Endodermal cell (in vitro differentiated cells): ENCODE results near the gene S100A8. TPM values are rescaled to one million over a fixed set of nuclear protein-coding genes. Genes with fewer than 3 reads are reported as not detected.

ENCODE experiments used
- DNase-seq: peaks from one replicate; pipeline ENCODE4 v3.0.0-alpha.2; 2017
- H3K27ac ChIP-seq: 2 replicates; pipeline ENCODE4 v1.5.1; 2013; ENCODE audit warnings: mild to moderate bottlenecking, low read depth, low read length, moderate library complexity
- H3K27me3 ChIP-seq: 2 replicates; pipeline ENCODE4 v1.6.1; 2013; ENCODE audit warnings: mild to moderate bottlenecking, low read length, moderate library complexity; ENCODE audit not compliant: insufficient read depth, control insufficient read depth, poor library complexity, severe bottlenecking
- H3K36me3 ChIP-seq: 2 replicates; pipeline ENCODE4 v1.7.0; 2013; ENCODE audit warnings: mild to moderate bottlenecking, low read length, moderate library complexity; ENCODE audit not compliant: control insufficient read depth, insufficient read depth
- H3K4me1 ChIP-seq: one replicate; pipeline ENCODE4 v1.7.0; 2013; ENCODE audit warnings: low read length; ENCODE audit not compliant: control insufficient read depth, insufficient read depth
- H3K4me3 ChIP-seq: 2 replicates; pipeline ENCODE4 v1.5.1; 2013; ENCODE audit warnings: mild to moderate bottlenecking, low read length, moderate library complexity
- H3K9ac ChIP-seq: 2 replicates; pipeline ENCODE4 v1.6.1; 2013; ENCODE audit warnings: mild to moderate bottlenecking, low read length, moderate library complexity; ENCODE audit not compliant: poor library complexity, severe bottlenecking; ENCODE audit errors: extremely low read depth
- H3K9me3 ChIP-seq: 2 replicates; pipeline ENCODE4 v1.6.1; 2013; ENCODE audit warnings: mild to moderate bottlenecking, low read length, moderate library complexity; ENCODE audit not compliant: control insufficient read depth
- H3K27ac Mint-ChIP-seq: 2 replicates; pipeline ENCODE4 v1.8.0; 2020; ENCODE audit warnings: mixed read lengths
- H3K27me3 Mint-ChIP-seq: 2 replicates; pipeline ENCODE4 v1.8.0; 2021; ENCODE audit warnings: mild to moderate bottlenecking, mixed read lengths; ENCODE audit not compliant: insufficient read depth
- H3K36me3 Mint-ChIP-seq: 2 replicates; pipeline ENCODE4 v1.8.0; 2020; ENCODE audit warnings: low read depth, mixed read lengths
- H3K4me1 Mint-ChIP-seq: 2 replicates; pipeline ENCODE4 v1.8.0; 2020; ENCODE audit warnings: mixed read lengths
- H3K4me3 Mint-ChIP-seq: 2 replicates; pipeline ENCODE4 v1.8.0; 2020; ENCODE audit warnings: mild to moderate bottlenecking, moderate library complexity, mixed read lengths
- H3K9me3 Mint-ChIP-seq: 2 replicates; pipeline ENCODE4 v1.8.0; 2020; ENCODE audit warnings: mild to moderate bottlenecking, mixed read lengths
- WGBS, 2 experiments: methylation state at CpG; one replicate each; pipeline versions ENCODE4 v1.1.5 to v1.1.7; 2013; ENCODE audit warnings: missing lambda C conversion rate in 2 of 2, mixed read lengths in 1 of 2; ENCODE audit not compliant: insufficient coverage in 1 of 2, insufficient read length in 1 of 2; 5-methylcytosine and 5-hydroxymethylcytosine counted together
- total RNA-seq, 2 donors: library from RNA; stranded (reverse); fragmentation: NEBNext Ultra II Directional in 1 of 2; extraction: Animal tissue kit (Norgen Biotek cat#: 25700) in 1 of 2; gene quantifications; 2 replicates in 1 of 2; 3 replicates in 1 of 2; pipeline ENCODE4 v1.2.1, GENCODE V29; 2021
- TF ChIP-seq, protein P1 (sequence below): fragments of 200-600 bp; sonication (generic); conservative IDR thresholded peaks from 2 replicates; pipeline ENCODE4 v1.5.0; 2021; ENCODE audit warnings: antibody characterized with exemption, mild to moderate bottlenecking

Gene S100A8
- total RNA-seq, 2 donors from 2014 or later = not detected

DNA sequence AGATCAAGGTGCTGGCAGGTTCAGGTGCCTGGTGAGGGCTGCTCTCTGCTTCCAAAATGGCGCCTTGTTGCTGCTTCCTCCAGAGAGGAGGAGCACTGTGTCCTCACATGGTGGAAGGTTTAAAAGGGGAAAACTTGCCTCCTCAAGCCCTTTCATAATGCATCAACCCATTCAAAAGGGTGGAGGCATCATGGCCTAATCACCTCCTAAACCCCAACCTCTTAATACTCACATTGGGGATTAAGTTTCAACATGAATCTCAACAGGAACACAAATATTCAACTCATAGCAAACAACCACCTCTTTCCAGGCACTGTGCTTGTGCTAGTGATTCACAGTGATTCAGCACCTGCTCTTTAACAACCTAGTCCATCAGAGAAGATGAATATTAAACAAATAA, 19.6 kb downstream of the S100A8 start:
- H3K27me3 ChIP-seq = no peaks in the 10 kb centered on the region
- Mint-ChIP-seq H3K36me3 (no peaks in the 10 kb centered on the region), H3K27ac (no peak overlapping the region), H3K9me3 (no peaks in the 10 kb centered on the region), H3K4me3 (no peak overlapping the region), H3K27me3 (peaks cover 7% of the 10 kb centered on the region), H3K4me1 (no peaks in the 10 kb centered on the region)
- DNase-seq = peak; percentile 7
- no peaks in the 10 kb centered on the region for H3K4me1 ChIP-seq
- no peak overlapping the region for H3K4me3 ChIP-seq
- H3K9ac ChIP-seq = no peak overlapping the region
- no peak overlapping the region for H3K27ac ChIP-seq
- TF ChIP-seq, protein P1, sequence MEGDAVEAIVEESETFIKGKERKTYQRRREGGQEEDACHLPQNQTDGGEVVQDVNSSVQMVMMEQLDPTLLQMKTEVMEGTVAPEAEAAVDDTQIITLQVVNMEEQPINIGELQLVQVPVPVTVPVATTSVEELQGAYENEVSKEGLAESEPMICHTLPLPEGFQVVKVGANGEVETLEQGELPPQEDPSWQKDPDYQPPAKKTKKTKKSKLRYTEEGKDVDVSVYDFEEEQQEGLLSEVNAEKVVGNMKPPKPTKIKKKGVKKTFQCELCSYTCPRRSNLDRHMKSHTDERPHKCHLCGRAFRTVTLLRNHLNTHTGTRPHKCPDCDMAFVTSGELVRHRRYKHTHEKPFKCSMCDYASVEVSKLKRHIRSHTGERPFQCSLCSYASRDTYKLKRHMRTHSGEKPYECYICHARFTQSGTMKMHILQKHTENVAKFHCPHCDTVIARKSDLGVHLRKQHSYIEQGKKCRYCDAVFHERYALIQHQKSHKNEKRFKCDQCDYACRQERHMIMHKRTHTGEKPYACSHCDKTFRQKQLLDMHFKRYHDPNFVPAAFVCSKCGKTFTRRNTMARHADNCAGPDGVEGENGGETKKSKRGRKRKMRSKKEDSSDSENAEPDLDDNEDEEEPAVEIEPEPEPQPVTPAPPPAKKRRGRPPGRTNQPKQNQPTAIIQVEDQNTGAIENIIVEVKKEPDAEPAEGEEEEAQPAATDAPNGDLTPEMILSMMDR = no peak
- WGBS, 2 experiments = 81% methylated on average over 1 of the region's 1 CpG; no CpG with 5 or more reads in 1 of the 2 experiments
- no peaks in the 10 kb centered on the region for H3K9me3 ChIP-seq
- no peaks in the 10 kb centered on the region for H3K36me3 ChIP-seq

DNA sequence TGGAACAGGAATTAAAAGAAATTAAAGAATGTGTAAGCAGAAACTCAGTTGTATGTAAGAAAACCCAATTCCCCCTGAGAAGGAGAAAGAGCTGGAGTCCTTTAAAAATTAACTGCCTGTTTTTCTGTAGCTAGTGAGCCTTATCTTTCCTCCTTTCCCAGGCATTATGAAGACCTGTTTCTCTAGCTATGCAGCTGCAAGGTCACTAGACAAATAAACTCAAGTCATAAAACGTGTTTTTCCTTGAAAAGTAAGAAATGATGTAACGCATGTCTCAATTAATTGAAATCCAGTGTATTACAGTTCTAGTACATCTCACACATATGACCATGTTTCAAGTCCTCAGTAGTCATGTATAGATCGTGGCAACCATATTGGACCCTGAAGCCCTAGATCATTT, 20.7 kb downstream of the S100A8 start:
- TF ChIP-seq, protein P1 = no peak
- no peaks in the 10 kb centered on the region for H3K4me1 ChIP-seq
- Mint-ChIP-seq H3K4me1 (no peaks in the 10 kb centered on the region), H3K4me3 (no peak overlapping the region), H3K36me3 (no peaks in the 10 kb centered on the region), H3K27ac (no peak overlapping the region), H3K27me3 (peaks cover 7% of the 10 kb centered on the region), H3K9me3 (no peaks in the 10 kb centered on the region)
- no peak overlapping the region for H3K4me3 ChIP-seq
- H3K36me3 ChIP-seq = no peaks in the 10 kb centered on the region
- DNase-seq = no peak
- no peak overlapping the region for H3K27ac ChIP-seq
- no peaks in the 10 kb centered on the region for H3K9me3 ChIP-seq
- 88 to 90% methylated on average over 2 to 3 of the region's 3 CpGs for WGBS, 2 experiments
- no peak overlapping the region for H3K9ac ChIP-seq
- H3K27me3 ChIP-seq = no peaks in the 10 kb centered on the region

DNA sequence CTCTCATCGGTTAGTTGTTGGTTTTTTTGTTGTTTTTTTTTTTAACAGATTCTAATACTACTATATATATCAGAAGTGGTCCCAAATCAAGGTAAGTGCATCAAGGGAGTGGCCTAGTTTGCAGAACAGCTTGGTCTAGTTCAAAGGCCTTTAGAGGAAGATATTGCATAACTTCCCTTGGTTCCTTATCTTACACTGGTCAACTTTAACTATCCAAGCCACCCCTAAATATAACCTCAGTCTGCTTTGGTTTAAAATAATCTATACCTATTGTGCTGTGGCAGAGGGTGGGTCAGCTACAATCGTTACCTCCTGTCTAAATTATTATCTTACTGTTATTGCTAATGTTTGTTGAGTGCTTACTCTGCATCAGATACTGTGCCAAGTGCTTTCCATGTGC, 22.4 kb downstream of the S100A8 start:
- Histone ChIP-seq H3K4me1 (no peaks in the 10 kb centered on the region), H3K9ac (no peak overlapping the region), H3K27ac (no peak overlapping the region), H3K36me3 (no peaks in the 10 kb centered on the region), H3K4me3 (no peak overlapping the region), H3K9me3 (no peaks in the 10 kb centered on the region), H3K27me3 (no peaks in the 10 kb centered on the region)
- TF ChIP-seq, protein P1 = no peak
- Mint-ChIP-seq H3K9me3 (no peaks in the 10 kb centered on the region), H3K4me3 (no peak overlapping the region), H3K4me1 (no peaks in the 10 kb centered on the region), H3K36me3 (no peaks in the 10 kb centered on the region), H3K27ac (no peak overlapping the region), H3K27me3 (peaks cover 7% of the 10 kb centered on the region)
- WGBS, 2 experiments = 71% methylated on average over 1 of the region's 2 CpGs; no CpG with 5 or more reads in 1 of the 2 experiments
- DNase-seq = no peak
